Measurements from ENCODE around the gene ABCC4. TPM values are rescaled to one million over a fixed set of nuclear protein-coding genes. Genes with fewer than 3 reads are reported as not detected.
"Not testable (repeated sequence)": the region's sequence is repeated elsewhere in the genome, so short reads cannot be mapped to it uniquely, and the experiment has no call there.

Gene ABCC4
- polyA plus RNA-seq, 1 donor, result 24.7 TPM

DNA sequence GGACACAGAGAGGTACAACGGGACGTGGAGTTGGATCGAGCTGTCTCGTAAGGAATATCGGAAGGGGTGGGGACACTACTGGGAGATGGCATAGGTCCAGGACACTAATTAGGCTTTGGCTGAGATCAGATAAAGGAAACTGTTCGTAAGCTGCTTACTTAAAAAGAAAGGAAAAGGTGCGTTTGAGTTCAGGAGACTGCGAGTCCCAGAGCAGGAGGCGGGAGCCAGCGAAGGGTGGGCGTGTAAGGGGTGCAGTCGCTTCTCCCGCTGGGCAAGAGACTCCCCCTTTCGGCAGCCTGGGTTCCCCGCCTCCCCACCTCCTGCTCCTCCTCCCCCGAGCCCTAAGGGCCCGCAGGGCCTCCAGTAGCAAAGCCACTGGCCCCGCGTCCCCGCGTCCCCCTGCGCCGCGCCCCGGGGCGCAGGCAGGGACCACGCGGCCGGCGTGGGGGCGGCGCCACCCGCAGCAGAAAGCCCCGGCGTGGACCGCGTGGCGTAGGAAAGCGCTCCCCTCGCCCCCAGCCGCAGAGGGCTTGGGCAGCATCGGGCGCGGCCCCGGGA, 547 bp downstream of the ABCC4 start:
- no peak for DNase-seq

DNA sequence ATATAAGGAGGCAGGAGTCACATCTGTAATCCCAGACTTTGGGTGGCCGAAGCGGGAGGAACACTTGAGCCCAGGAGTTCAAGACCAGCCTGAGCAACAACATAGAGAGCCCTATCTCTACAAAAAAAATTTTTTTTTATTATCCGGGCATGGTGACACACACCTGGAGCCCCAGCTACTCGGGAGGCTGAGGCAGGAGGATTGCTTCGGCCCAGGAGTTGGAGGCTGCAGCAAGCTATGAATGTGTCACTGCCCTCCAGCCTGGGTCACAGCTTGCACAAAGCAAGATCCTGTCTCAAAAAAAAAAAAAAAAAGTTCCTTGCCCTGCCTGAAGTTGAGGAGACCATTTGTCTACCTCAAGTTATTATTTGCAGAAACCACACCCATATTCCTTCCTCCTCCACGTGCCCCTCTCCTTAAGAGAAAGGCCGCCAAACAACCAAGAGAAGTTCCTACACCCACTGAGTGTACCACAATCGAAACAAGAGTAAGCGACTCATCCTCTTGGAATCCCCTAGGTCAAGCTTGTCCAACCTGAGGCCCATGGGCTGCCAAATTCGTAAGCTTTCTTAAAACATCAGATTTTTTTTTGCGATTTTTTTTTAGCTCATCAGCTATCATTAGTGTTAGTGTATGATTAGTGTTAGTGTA, 2.2 kb downstream of the ABCC4 start:
- DNase-seq, result no peak

DNA sequence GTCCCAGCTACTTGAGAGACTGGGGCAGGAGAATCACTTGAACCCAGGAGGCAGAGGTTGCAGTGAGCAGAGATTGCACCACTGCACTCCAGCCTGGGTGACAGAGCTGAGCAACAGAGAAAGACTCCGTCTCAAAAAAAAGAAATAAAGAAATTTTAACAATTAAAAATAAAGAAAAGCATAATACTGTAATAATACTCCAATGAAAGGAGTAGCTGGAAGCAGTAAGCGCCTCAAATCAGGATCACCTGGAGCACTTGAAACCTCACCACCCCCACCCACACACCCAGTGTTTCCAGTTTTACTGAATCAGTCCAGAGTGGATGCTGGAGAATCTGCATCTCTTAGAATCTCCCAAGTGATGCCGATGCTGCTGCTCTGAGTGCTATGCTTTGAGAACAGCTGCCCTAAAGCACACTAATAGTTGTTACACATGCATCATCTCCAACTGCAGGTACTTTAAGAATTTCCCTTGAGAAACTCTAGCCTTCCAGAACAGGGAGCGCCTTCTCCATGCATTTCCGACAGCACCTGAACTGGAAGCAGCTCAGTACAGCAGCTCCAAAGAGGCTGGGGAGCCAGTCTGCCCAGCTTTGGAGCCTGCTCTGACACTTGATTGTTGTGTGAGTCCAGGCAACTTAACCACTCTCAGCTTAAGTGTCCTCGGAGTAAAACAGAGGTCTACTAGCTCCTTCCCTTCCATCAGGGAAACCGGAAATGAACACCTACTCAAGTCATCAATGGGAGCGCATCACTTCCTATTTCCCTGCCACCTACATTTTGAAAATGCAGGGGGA, 2.9 kb downstream of the ABCC4 start:
- DNase-seq, result no peak

DNA sequence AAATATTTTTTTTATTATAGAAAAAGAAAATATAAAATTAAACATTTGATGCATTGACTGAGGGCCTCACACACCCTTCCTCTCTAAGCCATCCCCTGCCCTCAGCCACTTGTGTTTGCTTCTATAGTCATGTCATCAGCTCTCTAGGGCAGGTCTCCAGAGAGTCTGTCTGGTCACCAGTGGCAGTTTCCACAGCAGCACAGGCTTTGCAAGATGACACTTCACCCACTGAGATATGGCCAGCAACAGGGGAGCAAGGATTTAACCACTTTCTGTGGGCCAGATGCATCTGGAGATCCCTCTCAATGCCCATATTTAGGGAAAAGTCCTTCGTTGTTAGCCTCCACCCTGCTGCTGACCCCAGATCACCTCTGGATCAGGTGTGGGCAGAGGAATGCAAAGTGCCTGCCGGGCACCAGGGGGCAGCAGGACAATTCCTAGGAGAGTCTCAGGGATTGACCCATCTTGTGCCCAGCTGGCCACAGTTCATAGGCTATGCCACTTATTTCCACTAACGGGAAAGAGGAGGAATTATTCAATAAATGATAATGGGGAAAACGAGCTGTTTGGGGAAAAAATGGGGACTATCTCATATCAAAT, 4.8 kb downstream of the ABCC4 start:
- no peak for DNase-seq

DNA sequence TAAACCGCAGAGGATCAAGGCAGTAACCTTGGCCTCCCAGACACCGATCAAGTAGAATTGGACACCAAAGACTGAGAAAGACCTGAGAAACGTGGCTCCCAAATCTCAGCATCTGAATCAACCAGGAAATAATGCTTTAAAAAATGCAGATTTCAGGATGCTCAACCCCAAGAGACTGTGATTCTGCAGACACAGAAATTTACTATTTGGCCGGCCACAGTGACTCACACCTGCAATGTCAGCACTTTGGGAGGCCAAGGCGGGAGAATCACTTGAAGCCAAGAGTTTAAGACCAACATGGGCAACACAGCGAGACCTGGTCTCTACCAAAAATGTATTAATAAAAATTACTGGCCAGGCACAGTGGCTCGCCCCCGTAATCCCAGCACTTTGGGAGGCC, 6.2 kb downstream of the ABCC4 start:
- DNase-seq, result no peak

DNA sequence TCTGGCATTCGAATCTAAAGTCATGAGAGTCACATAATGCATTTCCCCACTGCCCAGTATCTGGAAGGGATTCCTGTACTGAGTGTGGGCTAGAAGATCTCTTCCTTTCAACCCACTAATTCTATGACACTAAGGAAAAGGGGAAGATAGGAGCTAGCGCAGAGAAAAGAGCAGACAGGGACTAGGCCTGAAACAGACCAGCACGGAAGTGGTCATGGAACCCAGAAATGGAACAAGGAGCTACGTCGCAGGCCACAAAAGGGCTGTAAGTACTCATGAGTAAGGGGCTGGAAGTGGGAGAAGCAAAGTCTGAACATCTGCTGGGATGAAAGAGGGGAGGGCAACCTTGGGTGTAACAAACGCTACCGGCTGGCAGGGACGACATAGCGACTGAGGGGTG, 8.6 kb downstream of the ABCC4 start:
- DNase-seq, result no peak

DNA sequence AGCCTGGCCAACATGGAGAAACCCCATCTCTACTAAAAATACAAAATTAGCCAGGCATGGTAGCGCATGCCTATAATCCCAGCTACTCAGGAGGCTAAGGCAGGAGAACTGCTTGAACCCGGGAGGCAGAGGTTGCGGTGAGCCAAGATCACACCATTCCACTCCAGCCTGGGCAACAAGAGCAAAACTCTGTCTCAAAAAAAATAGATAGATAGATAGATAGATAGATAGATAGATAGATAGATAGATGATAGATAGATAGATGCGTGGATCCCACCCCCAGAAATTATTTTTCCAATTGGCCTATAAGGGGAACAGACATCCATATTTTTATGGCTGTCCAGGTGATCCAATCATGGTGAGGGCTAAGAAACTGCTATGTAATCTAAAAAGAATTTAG, 11.3 kb downstream of the ABCC4 start:
- not testable (repeated sequence) for DNase-seq

DNA sequence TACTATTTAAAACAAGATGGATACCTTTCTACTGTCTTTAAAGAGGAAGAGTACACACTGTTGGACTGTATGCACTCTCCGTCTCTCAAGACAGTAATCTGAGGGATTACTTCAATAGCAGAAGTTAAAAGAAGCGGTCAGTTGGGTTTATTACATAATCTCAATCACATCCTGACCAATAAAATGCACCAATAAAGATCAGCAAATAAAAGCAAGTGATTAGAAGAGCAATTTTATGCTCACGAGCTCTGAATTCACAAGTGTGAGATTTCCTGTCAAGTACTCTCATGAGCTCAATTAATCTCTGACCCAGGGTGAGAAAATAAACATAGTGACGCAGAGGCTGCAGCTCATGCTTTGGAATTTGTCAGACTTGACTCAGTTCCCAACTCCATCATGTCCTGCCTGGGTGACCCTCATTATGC, 12.2 kb downstream of the ABCC4 start:
- DNase-seq, result no peak

DNA sequence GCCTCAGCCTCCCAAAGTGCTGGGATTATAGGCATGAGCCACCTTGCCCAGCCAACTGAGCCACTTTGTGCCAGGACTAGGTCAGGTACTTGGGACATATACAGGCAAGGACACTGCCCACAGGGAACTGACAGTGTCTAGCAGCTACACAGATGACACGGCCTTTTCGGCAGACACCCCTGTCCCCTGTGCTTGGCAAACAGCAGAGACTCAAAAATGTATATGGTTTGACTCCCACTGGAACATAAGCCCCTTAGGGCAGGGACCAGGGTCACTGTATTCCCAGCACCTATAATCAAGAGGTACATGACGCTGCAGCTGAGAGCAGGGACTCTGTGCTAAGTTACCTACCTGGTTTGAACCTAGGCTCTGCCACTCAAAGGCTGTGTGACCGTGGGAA, 16.8 kb downstream of the ABCC4 start:
- no peak for DNase-seq

DNA sequence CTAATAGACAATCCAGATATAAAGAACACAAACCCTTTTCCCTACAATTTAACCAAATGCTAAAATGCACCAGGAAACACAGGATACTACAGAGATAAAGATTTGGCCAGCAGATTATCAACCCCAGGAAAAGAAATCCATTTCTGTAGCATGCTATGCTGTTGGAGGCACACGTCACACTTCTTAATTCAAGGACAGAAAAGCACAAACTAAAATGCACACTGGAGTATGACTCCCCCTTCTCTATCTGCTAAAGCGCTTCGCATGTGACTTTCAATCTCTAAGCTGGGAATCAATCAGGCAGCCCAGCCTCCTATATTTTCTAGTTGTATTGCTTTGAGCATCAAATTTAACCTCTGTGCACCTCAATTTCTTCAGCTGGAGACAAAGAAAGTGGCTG, 22.2 kb downstream of the ABCC4 start:
- no peak for DNase-seq

DNA sequence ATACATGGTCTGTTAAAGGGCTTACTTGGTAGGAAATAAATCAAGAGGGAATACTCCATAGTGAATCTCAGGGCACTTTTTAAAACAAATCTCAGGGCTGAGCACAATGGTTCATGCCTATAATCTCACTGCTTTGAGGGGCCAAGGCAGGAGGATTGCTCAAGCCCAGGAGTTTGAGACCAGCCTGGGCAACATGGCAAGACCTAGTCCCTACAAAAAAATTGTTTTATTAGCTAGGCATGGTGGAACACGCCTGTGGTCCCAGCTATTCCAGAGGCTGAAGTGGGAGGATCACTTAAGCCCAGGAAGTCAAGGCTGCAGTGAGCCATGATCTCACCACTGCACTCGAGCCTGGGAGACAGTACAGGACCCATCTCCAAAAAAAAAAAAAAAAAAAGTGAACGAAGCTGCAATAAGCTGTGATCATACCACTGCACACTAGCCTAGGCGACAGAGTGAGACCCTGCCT, 25.2 kb downstream of the ABCC4 start:
- DNase-seq, result no peak

DNA sequence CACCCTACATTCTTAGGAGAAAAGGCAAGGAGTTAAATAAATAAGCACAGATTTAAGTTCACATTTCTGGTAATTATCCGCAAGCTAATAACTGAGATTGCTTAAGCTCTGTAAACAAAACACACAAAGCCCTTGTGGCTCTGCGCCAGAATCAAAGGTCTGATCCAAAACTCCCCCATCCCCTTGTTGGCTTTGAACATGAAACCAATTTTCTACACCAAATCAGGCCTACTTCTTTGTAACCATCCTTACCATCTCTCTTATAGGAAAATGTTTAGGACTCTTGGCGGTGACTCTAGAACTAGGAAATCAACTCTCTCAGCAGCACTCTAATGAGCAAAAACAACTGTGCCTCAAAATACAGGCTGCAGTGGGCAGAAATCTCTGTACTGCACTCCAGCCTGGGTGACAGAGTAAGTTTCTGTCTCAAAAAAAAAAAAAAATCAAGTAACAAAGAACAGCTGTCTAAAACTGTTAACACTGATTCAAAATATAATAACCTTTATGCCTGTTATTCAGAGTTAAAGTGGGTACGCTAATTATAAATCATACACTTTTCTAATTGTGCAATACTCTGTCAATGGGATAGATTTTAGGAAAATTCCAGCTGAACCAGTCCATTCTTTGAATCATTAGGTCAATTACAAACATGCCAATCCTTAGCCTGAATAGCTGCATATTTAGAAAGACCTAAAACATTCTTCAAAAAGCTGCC, 25.8 kb downstream of the ABCC4 start:
- no peak for DNase-seq

DNA sequence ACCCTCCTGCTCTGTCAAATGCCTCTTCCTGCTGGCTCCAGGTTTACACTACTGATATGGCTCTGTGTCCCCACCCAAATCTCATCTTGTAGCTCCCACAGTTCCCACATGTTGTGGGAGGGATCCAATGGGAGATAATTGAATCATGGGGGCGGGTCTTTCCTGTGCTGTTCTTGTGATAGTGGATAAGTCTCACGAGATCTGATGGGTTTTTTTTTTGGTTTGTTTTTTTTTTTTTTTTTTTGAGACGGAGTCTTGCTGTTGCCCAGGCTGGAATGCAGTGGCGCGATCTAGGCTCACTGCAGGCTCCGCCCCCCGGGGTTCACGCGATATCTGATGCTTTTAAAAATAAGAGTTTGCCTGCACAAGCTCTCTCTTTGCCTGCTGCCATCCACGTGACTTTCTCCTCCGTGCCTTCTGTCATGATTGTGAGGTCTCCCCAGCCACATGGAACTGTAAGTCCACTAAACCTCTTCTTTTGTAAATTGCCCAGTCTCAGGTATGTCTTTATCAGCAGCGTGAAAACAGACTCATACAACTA, 27.6 kb downstream of the ABCC4 start:
- not testable (repeated sequence) for DNase-seq

DNA sequence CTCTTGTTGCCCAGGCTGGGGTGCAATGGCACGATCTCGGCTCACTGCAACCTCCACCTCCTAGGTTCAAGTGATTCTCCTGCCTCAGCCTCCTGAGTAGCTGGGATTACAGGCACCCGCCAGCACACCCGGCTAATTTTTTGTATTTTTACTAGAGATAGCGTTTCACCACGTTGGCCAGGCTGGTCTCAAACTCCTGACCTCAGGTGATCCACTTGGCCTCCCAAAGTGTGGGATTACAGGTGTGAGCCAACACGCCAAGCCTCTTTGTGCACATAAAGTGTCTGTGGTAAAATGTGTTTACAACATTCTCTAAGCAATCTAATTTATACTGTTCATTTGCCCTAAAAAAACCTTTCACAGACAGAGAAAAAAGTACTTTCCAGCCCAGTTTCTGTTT, 29.2 kb downstream of the ABCC4 start:
- DNase-seq, result not testable (repeated sequence)

DNA sequence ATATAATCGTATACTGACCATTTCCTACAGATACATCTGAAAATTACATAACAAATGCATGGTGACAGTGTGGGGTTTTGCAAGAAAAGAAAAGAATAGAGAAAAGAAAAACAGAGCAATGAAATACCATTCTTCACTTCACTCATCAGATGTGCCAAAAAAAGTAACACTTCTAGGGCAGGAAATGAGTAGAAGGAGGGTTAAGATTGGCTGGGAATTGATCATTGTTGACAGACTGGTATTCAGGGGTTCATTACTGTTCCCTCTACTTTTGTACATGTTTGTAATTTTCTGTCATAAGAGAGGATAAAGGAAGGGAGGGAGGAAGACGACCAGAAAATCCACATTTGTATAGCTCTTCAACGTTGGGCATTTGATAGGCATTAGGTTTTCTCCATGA, 31.5 kb downstream of the ABCC4 start:
- no peak for DNase-seq

DNA sequence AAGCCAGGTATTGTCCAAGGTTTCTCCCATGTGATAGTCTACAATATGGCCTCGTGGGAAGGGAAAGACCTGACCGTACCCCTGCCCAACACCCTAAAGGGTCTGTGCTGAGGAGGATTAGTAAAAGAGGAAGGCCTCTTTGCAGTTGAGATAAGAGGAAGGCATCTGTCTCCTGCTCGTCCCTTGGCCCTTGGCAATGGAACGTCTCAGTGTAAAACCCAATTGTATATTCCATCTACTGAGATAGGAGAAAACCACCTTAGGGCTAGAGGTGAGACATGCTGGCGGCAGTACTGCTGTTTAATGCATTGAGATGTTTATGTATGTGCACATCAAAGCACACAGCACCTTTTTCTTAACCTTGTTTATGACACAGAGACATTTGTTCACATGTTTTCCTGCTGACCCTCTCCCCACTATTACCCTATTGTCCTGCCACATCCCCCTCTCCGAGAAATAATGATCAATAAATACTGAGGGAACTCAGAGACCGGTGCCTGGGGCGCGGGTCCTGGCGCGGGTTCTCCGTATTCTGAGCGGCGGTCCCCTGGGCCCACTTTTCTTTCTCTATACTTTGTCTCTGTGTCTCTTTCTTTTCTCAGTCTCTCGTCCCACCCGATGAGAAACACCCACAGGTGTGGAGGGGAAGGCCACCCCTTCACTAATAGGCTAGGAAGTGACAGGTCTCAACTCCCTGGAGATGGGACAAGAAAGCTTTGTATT, 32.7 kb downstream of the ABCC4 start:
- DNase-seq, result not testable (repeated sequence)

DNA sequence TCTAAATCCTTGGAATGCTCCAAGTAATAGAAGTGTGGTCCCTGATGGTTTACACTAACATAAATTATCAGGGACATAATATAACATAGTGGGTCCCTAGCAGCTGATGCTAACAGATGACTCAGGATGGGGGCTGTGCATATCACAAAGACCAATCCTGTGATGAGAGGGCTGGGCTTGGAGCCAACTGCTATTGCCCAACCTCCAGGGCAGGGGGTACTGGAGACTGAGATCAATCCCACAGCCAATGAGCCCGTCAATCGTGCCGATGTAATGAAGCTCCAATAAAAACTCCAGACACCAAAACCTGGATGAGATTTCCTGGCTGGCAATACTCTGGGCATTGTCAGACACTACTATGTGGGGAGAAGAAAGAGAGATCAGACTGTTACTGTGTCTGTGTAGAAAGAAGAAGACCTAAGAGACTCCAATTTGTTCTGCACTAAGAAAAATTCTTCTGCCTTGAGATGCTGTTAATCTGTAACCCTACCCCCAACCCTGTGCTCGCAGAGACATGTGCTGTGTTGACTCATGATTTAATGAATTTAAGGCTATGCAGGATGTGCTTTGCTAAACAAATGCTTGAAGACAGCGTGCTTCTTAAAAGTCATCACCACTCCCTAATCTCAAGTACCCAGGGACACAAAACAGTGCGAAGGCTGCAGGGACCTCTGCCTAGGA, 33.4 kb downstream of the ABCC4 start:
- no peak for DNase-seq

DNA sequence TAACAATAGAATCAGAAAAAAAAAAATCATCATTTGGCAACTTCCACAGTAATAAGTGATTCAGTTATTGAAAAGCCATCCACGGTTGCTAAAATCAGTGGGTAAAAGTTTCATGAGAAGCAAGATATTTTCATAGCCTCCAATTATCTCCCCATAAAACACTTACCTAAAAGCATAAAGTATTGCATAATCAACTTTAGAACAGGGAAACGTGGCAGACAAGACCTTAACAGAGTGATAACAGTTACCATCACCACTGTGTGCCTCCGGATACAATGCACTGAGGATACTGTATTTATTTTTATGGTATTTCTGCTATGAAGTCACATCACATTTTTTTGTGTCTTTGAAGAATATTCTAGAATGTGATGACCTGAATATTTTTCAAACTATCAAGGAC, 37.0 kb downstream of the ABCC4 start:
- no peak for DNase-seq

DNA sequence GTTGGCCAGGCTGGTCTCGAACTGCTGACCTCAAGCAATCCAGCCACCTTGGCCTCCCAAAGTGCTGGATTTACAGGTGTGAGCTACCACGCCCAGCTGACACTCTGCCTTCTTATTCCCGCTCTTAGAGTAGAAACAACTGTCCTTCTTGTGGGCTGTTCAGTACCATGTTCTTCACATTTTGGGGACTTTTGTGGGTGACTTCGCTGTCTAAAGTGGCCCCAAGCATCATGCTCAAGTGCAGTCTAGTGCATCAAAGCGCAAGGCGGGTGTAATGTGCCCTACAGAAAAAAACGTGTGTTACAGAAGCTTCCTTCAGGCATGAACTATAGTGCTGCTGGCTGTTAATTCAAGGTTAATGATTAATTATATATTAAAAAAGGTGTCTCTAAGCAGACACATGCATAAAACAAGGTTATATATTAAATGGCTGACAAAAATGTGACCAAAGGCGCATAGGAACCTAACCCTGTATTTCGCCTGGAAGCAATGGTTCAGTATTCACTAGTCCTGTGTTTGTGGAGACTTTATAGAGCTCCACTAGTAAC, 38.3 kb downstream of the ABCC4 start:
- DNase-seq, result no peak

DNA sequence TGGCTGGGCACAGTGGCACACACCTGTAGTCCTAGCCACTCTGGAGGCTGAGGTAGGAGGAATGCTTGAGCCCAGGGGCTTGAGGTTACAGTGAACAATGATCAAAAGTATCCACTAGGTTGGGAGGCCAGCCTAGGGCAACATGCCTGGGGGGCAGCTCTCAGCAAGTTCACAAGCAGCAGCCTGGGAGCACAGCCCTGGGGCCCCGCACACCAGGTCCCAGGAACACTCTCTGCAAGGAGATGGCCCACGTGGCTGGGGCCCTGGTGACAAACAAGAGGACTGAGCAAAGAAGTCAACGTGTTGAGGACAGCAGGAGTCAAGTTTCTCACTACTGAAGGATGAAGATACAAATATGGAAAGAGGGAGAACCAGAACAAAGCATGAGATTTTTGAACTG, 39.3 kb downstream of the ABCC4 start:
- no peak for DNase-seq

Measured in left kidney (tissue), 2 donors.